Left colon (tissue), 2 donors: Measurements from ENCODE around the gene NPAS3. TPM values are rescaled to one million over a fixed set of nuclear protein-coding genes. Genes with fewer than 3 reads are reported as not detected.
A peak's percentile ranks its signal among the peaks of the same experiment; 100 is the strongest.

Experiments used
- ATAC-seq: fragments of 200-7000 bp; cut with Tn5 transposase; one replicate; pipeline ENCODE4 v1.9.1; 2020; ENCODE audit warnings: mild to moderate bottlenecking, moderate library complexity
- DNase-seq, 2 donors: peaks; one replicate each; pipeline ENCODE4 v3.0.0-alpha.2; 2020
- intact Hi-C, 2 donors: fragments of 100-400 bp; cut with DNase I in 1 of 2; cut with micrococcal nuclease in 1 of 2; formaldehyde crosslinking; loops; one replicate each; pipeline versions ENCODE4 v1.11.2 to v1.14.0; 2022; cut with DNase I, micrococcal nuclease
- total RNA-seq, 2 donors: library from RNA; stranded (reverse); fragmentation: NEBNext Ultra II Directional; extraction: Animal tissue kit (Norgen Biotek cat#: 25700); gene quantifications; one replicate each; pipeline ENCODE4 v1.2.1, GENCODE V29; 2021
- donor health status: DM: no; HTN: no; CAD: no.
- donor health status: DM: yes; HTN: yes; CAD: no.

Gene NPAS3
- total RNA-seq, 2 donors from 2014 or later, result 0.37 to 1.6 TPM

GRCh38 chr14:33647385-33647786, 708.7 kb downstream of the NPAS3 start:
- DNase-seq (no peak), ATAC-seq (no peak)
- intact Hi-C loops, result no loop called here

- DNase-seq, result no peak
- intact Hi-C loops, result no loop called here
- no peak for ATAC-seq
Observed at GRCh38 chr14:33650430-33650829, 711.8 kb downstream of the NPAS3 start.

GRCh38 chr14:33652566-33653307, 714.1 kb downstream of the NPAS3 start:
- ATAC-seq, result no peak
- intact Hi-C loops, result no loop called here
- DNase-seq, result no peak

GRCh38 chr14:33653308-33653695, 714.6 kb downstream of the NPAS3 start:
- DNase-seq, result no peak
- intact Hi-C loops, result no loop called here
- ATAC-seq, result no peak

GRCh38 chr14:33655421-33655820, 716.7 kb downstream of the NPAS3 start:
- intact Hi-C loops, result no loop called here
- ATAC-seq (no peak), DNase-seq (no peak)

GRCh38 chr14:33657476-33657875, 718.8 kb downstream of the NPAS3 start:
- no peak for DNase-seq
- intact Hi-C loops, result no loop called here

GRCh38 chr14:33660248-33660647, 721.6 kb downstream of the NPAS3 start:
- intact Hi-C loops, result no loop called here
- DNase-seq, result no peak
- no peak for ATAC-seq

More at GRCh38 chr14:33657476-33657875, 718.8 kb downstream of the NPAS3 start:
- ATAC-seq, result no peak

GRCh38 chr14:33661101-33661500, 722.4 kb downstream of the NPAS3 start:
- ATAC-seq, result no peak

GRCh38 chr14:33668066-33668465, 729.4 kb downstream of the NPAS3 start:
- DNase-seq (no peak), ATAC-seq (no peak)
- intact Hi-C loops, result no loop called here

More at GRCh38 chr14:33661101-33661500, 722.4 kb downstream of the NPAS3 start:
- intact Hi-C loops, result no loop called here
- no peak for DNase-seq

- no peak for ATAC-seq
- intact Hi-C loops, result no loop called here
- DNase-seq, result no peak
Observed at GRCh38 chr14:33669111-33669510, 730.4 kb downstream of the NPAS3 start.

- intact Hi-C loops, result no loop called here
- ATAC-seq (no peak), DNase-seq (no peak)
Observed at GRCh38 chr14:33670235-33670634, 731.6 kb downstream of the NPAS3 start.

GRCh38 chr14:33671556-33671955, 732.9 kb downstream of the NPAS3 start:
- DNase-seq (no peak), ATAC-seq (peak; percentile 43)
- intact Hi-C loops, result no loop called here

- DNase-seq (no peak), ATAC-seq (no peak)
- intact Hi-C loops, result no loop called here
Observed at GRCh38 chr14:33674927-33675326, 736.2 kb downstream of the NPAS3 start.

- no peak for ATAC-seq
- intact Hi-C loops, result no loop called here
- DNase-seq, result no peak
Observed at GRCh38 chr14:33675415-33676130, 736.9 kb downstream of the NPAS3 start.

- DNase-seq (peak in 1 of 2 donors; percentile 16), ATAC-seq (peak; percentile 54)
- intact Hi-C loops, result no loop called here
Observed at GRCh38 chr14:33676135-33676566, 737.5 kb downstream of the NPAS3 start.

GRCh38 chr14:33676891-33677290, 738.2 kb downstream of the NPAS3 start:
- intact Hi-C loops, result no loop called here
- ATAC-seq (no peak), DNase-seq (no peak)

GRCh38 chr14:33678005-33678404, 739.3 kb downstream of the NPAS3 start:
- DNase-seq, result no peak
- intact Hi-C loops, result no loop called here
- ATAC-seq, result no peak

- intact Hi-C loops, result no loop called here
- ATAC-seq (no peak), DNase-seq (no peak)
Observed at GRCh38 chr14:33679025-33679424, 740.3 kb downstream of the NPAS3 start.

- ATAC-seq (no peak), DNase-seq (no peak)
- intact Hi-C loops, result no loop called here
Observed at GRCh38 chr14:33679461-33680225, 741.0 kb downstream of the NPAS3 start.

- DNase-seq, result no peak
- intact Hi-C loops, result no loop called here
Observed at GRCh38 chr14:33680873-33681272, 742.2 kb downstream of the NPAS3 start.

More at GRCh38 chr14:33680873-33681272, 742.2 kb downstream of the NPAS3 start:
- ATAC-seq, result no peak
